ENCODE results near the gene SPSB3. TPM values are rescaled to one million over a fixed set of nuclear protein-coding genes. Genes with fewer than 3 reads are reported as not detected.
"Not testable (repeated sequence)": the region's sequence is repeated elsewhere in the genome, so short reads cannot be mapped to it uniquely, and the experiment has no call there.

SPSB3 gene
- total RNA-seq, 1 donor from 2014 or later, result 36.8 TPM

GRCh38 chr16:1807626-1808025 lies 25.3 kb upstream of the SPSB3 start:
- Histone ChIP-seq H3K4me3 (no peak overlapping the region), H3K36me3 (peaks cover 47% of the 10 kb centered on the region), H3K4me1 (no peaks in the 10 kb centered on the region), H3K27me3 (ENCODE audit: low read depth) (no peaks in the 10 kb centered on the region), H3K27ac (replicated peaks) (no peak overlapping the region), H3K9me3 (replicated peaks) (no peaks in the 10 kb centered on the region)
- DNase-seq, result no peak
- TF ChIP-seq CTCF (IDR thresholded peaks at IDR 0.05; ENCODE audit: borderline replicate concordance), result no peak
- intact Hi-C loops (cut with micrococcal nuclease), result no loop called here

DNA sequence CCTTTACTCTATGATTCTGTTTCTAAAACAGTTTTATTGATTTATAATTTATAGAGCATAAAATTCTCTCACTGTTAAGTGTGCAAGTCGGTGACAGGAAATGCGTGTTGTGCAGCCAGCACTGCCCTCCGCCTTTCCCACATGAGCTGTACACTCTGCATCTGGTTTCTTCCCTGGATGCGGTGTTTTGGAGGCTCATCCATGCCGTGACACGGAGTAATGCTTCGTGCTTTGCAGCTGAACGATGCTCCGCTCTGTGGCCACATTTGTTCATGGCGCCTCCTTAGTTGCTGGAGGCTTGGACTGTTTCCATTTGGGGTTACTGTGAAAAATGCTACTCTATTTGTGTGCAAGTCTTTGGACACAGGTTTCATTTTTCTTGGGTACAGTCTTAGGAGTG lies 18.3 kb upstream of the SPSB3 start:
- Histone ChIP-seq H3K36me3 (peaks cover 4% of the 10 kb centered on the region), H3K27me3 (ENCODE audit: low read depth) (no peaks in the 10 kb centered on the region), H3K4me3 (no peak overlapping the region), H3K4me1 (no peaks in the 10 kb centered on the region), H3K9me3 (replicated peaks) (peaks cover 8% of the 10 kb centered on the region), H3K27ac (replicated peaks) (no peak overlapping the region)
- TF ChIP-seq CTCF (IDR thresholded peaks at IDR 0.05; ENCODE audit: borderline replicate concordance), result no peak
- no peak for DNase-seq
- intact Hi-C loops (cut with micrococcal nuclease), result no loop called here

DNA sequence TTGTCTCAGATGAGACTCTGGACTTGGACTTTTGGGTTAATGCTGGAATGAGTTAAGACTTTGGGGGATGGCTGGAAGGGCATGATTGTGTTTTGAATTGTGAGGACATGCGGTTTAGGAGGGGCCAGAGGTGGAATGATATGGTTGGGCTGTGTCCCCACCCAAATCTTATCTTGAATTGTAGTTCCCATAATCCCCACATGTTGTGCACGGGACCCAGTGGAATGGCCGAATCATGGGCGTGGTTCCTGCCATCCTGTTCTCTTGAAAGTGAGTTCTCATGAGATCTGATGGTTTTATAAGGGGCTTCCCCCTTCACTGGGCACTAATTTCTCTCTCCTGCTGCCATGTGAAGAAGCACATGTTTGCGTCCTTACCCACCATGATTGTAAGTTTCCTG lies 16.9 kb upstream of the SPSB3 start:
- H3K9me3 ChIP-seq (replicated peaks); H3K4me3 ChIP-seq; H3K27me3 ChIP-seq (ENCODE audit: low read depth); H3K27ac ChIP-seq (replicated peaks); H3K36me3 ChIP-seq; H3K4me1 ChIP-seq; DNase-seq; intact Hi-C loops (cut with micrococcal nuclease): not testable (repeated sequence)

DNA sequence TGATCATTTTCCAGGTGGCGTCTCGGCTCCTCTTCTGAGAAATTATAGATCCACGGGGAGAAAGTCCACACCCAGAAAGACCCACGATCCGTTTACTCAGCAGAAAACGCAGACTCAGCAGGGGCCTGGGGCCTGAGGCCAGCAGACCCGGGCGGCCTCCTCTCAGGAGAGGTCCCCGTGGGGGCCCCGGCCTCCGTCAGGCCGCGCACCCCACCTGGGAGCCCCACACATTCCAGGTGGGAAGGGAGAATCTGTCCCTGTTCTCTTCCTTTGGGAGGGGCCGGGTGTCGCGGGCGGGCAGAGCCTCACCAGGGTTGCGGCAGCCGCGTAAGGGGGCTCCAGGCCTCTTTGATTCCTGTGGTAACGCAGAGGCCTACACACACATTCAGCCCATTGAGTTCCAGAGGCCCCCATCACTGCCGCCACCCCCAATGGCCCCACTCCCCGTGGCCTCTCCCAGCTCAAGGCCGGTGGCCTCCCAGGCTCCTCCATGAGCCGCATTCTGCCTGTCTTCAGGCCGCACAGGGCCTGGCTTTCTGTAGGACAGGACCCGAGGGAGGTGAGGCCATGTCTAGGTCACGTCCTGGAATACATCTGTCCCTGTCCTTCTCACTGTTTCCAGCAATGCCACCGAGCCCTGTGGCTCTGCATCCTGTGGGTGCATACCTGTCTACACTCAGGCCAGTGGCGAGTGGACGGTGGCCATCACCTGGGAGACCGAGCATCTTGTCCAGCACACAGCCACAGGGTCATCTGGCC lies 12.7 kb upstream of the SPSB3 start:
- Histone ChIP-seq H3K36me3 (peaks cover 10% of the 10 kb centered on the region), H3K27ac (replicated peaks) (no peak overlapping the region), H3K4me1 (no peaks in the 10 kb centered on the region), H3K9me3 (replicated peaks) (peaks cover 8% of the 10 kb centered on the region), H3K4me3 (no peak overlapping the region), H3K27me3 (ENCODE audit: low read depth) (no peaks in the 10 kb centered on the region)
- DNase-seq, result no peak
- intact Hi-C loops (cut with micrococcal nuclease), result no loop called here
- TF ChIP-seq CTCF (IDR thresholded peaks at IDR 0.05; ENCODE audit: borderline replicate concordance), result no peak

DNA sequence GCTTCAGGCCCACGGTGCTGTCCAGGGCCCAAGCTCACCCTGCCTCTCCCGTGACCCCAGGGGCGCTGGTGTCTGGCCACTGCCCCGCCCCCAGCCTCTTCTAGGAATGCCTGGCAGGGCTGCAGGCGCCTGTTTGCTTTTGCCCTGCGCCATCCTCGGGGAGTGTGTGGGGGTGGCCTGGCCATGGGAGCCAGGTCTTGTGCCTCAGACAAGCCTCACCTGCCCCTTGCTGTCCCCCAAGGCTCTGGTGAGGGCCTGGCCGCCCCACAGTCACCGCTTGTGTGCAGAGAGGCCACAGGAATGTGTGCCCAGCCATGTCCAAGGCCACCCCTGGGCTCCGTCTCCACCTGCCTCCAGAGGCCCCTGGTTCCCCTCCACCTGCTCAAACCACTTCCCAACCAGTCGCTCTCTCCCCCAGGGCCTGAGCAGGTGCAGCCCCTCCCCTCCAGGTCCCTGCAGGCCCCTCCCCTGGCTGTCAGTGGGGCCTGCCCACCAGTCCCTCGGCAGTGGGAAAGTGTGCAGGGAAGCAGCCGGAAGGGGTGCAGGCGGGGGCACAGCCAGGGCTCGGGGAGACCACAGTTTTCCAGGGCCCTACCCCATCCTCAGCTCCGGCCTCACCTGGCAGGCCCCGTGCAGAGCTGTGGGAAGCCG lies 12.0 kb upstream of the SPSB3 start:
- no peak for DNase-seq
- intact Hi-C loops (cut with micrococcal nuclease), result no loop called here

More for the DNA sequence above, 12.0 kb upstream of the SPSB3 start:
- Histone ChIP-seq H3K27ac (replicated peaks) (no peak overlapping the region), H3K4me1 (no peaks in the 10 kb centered on the region), H3K27me3 (ENCODE audit: low read depth) (no peaks in the 10 kb centered on the region), H3K4me3 (no peak overlapping the region), H3K9me3 (replicated peaks) (peaks cover 8% of the 10 kb centered on the region), H3K36me3 (peaks cover 13% of the 10 kb centered on the region)
- TF ChIP-seq CTCF (IDR thresholded peaks at IDR 0.05; ENCODE audit: borderline replicate concordance), result no peak

All from left ventricle myocardium inferior (tissue), 1 donor.